Measurements from ENCODE around the gene TTBK1. TPM values are rescaled to one million over a fixed set of nuclear protein-coding genes. Genes with fewer than 3 reads are reported as not detected.

Gene TTBK1
- total RNA-seq, 2 experiments from 2014 or later, result 0.30 to 0.40 TPM

- Mint-ChIP-seq H3K36me3 (ENCODE audit: low read depth) (no peaks in the 10 kb centered on the region), H3K27ac (no peak overlapping the region), H3K4me1 (no peaks in the 10 kb centered on the region), H3K9me3 (ENCODE audit: low read depth) (no peaks in the 10 kb centered on the region), H3K4me3 (no peak overlapping the region), H3K27me3 (peaks cover 20% of the 10 kb centered on the region)
- DNase-seq (no peak), ATAC-seq (no peak)
- intact Hi-C loops (cut with DNase I, micrococcal nuclease), result no loop called here
- POLR2A ChIA-PET, result interaction anchor here (0.5 kb wide), 1 partner anchor 849 kb away, joined by 5 read pairs; no protein-coding TSS in a partner anchor
- CTCF ChIA-PET, result interaction anchor here (0.5 kb wide), 1 partner anchor 10 kb away, joined by 3 read pairs; no protein-coding TSS in a partner anchor
These were observed 39.6 kb downstream of the TTBK1 start for GRCh38 chr6:43282636-43283513.

- Mint-ChIP-seq H3K4me3 (no peak overlapping the region), H3K4me1 (no peaks in the 10 kb centered on the region), H3K36me3 (ENCODE audit: low read depth) (no peaks in the 10 kb centered on the region), H3K27me3 (peaks cover 20% of the 10 kb centered on the region), H3K27ac (no peak overlapping the region), H3K9me3 (ENCODE audit: low read depth) (no peaks in the 10 kb centered on the region)
- intact Hi-C loops (cut with DNase I, micrococcal nuclease), result no loop called here
- ChIA-PET POLR2A (no interaction called here), CTCF (no interaction called here)
- ATAC-seq (no peak), DNase-seq (no peak)
These were observed 40.2 kb downstream of the TTBK1 start for GRCh38 chr6:43283514-43283901.

- no peaks in the 10 kb centered on the region for H3K9me3 Mint-ChIP-seq (ENCODE audit: low read depth)
- no peak overlapping the region for H3K27ac Mint-ChIP-seq
- no peaks in the 10 kb centered on the region for H3K4me1 Mint-ChIP-seq
- no peak for DNase-seq
- H3K36me3 Mint-ChIP-seq (ENCODE audit: low read depth), result no peaks in the 10 kb centered on the region
- POLR2A ChIA-PET, result no interaction called here
- CTCF ChIA-PET, result no interaction called here
- intact Hi-C loops (cut with DNase I, micrococcal nuclease), result no loop called here
- no peak overlapping the region for H3K4me3 Mint-ChIP-seq
- ATAC-seq, result no peak
- H3K27me3 Mint-ChIP-seq, result peaks cover 20% of the 10 kb centered on the region
These were observed 40.6 kb downstream of the TTBK1 start for GRCh38 chr6:43283905-43284304.

GRCh38 chr6:43284991-43285781, 41.9 kb downstream of the TTBK1 start:
- ChIA-PET CTCF (no interaction called here), POLR2A (no interaction called here)
- H3K27ac Mint-ChIP-seq, result no peak overlapping the region
- H3K27me3 Mint-ChIP-seq, result peaks cover 20% of the 10 kb centered on the region
- intact Hi-C loops (cut with DNase I, micrococcal nuclease), result no loop called here
- H3K9me3 Mint-ChIP-seq (ENCODE audit: low read depth), result no peaks in the 10 kb centered on the region
- ATAC-seq (no peak), DNase-seq (no peak)
- no peak overlapping the region for H3K4me3 Mint-ChIP-seq
- no peaks in the 10 kb centered on the region for H3K36me3 Mint-ChIP-seq (ENCODE audit: low read depth)
- no peaks in the 10 kb centered on the region for H3K4me1 Mint-ChIP-seq

- DNase-seq (no peak), ATAC-seq (no peak)
- Mint-ChIP-seq H3K4me1 (no peaks in the 10 kb centered on the region), H3K27ac (no peak overlapping the region), H3K36me3 (ENCODE audit: low read depth) (no peaks in the 10 kb centered on the region), H3K27me3 (peaks cover 20% of the 10 kb centered on the region), H3K4me3 (no peak overlapping the region), H3K9me3 (ENCODE audit: low read depth) (no peaks in the 10 kb centered on the region)
- CTCF ChIA-PET, result no interaction called here
- POLR2A ChIA-PET, result no interaction called here
- intact Hi-C loops (cut with DNase I, micrococcal nuclease), result no loop called here
These were observed 42.6 kb downstream of the TTBK1 start for GRCh38 chr6:43285832-43286231.

GRCh38 chr6:43286456-43286979, 43.2 kb downstream of the TTBK1 start:
- H3K4me3 Mint-ChIP-seq, result no peak overlapping the region
- intact Hi-C loops (cut with DNase I, micrococcal nuclease), result no loop called here

GRCh38 chr6:43286980-43287716, 43.9 kb downstream of the TTBK1 start:
- H3K36me3 Mint-ChIP-seq (ENCODE audit: low read depth), result no peaks in the 10 kb centered on the region
- ATAC-seq, result no peak
- POLR2A ChIA-PET, result no interaction called here
- intact Hi-C loops (cut with DNase I, micrococcal nuclease), result no loop called here
- CTCF ChIA-PET, result interaction anchor here (1.8 kb wide), 1 partner anchor 22 kb away, joined by 7 read pairs; the partner anchor contains the start of gene CRIP3
- peaks cover 18% of the 10 kb centered on the region for H3K27me3 Mint-ChIP-seq
- no peak overlapping the region for H3K27ac Mint-ChIP-seq
- no peaks in the 10 kb centered on the region for H3K4me1 Mint-ChIP-seq
- DNase-seq, result no peak
- no peak overlapping the region for H3K4me3 Mint-ChIP-seq
- H3K9me3 Mint-ChIP-seq (ENCODE audit: low read depth), result no peaks in the 10 kb centered on the region

More at GRCh38 chr6:43286456-43286979, 43.2 kb downstream of the TTBK1 start:
- H3K9me3 Mint-ChIP-seq (ENCODE audit: low read depth), result no peaks in the 10 kb centered on the region
- no peaks in the 10 kb centered on the region for H3K4me1 Mint-ChIP-seq
- no peaks in the 10 kb centered on the region for H3K36me3 Mint-ChIP-seq (ENCODE audit: low read depth)
- POLR2A ChIA-PET, result no interaction called here
- CTCF ChIA-PET, result interaction anchor here (1.8 kb wide), 1 partner anchor 22 kb away, joined by 7 read pairs; the partner anchor contains the start of gene CRIP3
- H3K27me3 Mint-ChIP-seq, result peaks cover 18% of the 10 kb centered on the region
- no peak overlapping the region for H3K27ac Mint-ChIP-seq
- DNase-seq (no peak), ATAC-seq (no peak)

- ChIA-PET CTCF (interaction anchor here (1.8 kb wide), 1 partner anchor 21 kb away, joined by 7 read pairs; the partner anchor contains the start of gene CRIP3), POLR2A (no interaction called here)
- intact Hi-C loops (cut with DNase I, micrococcal nuclease), result no loop called here
- Mint-ChIP-seq H3K4me3 (no peak overlapping the region), H3K27me3 (peaks cover 16% of the 10 kb centered on the region), H3K36me3 (ENCODE audit: low read depth) (no peaks in the 10 kb centered on the region), H3K4me1 (no peaks in the 10 kb centered on the region), H3K9me3 (ENCODE audit: low read depth) (no peaks in the 10 kb centered on the region), H3K27ac (no peak overlapping the region)
- DNase-seq (no peak), ATAC-seq (no peak)
These were observed 44.7 kb downstream of the TTBK1 start for GRCh38 chr6:43287717-43288679.

- H3K4me1 Mint-ChIP-seq, result no peaks in the 10 kb centered on the region
- H3K9me3 Mint-ChIP-seq (ENCODE audit: low read depth), result no peaks in the 10 kb centered on the region
- peaks cover 11% of the 10 kb centered on the region for H3K27me3 Mint-ChIP-seq
- H3K36me3 Mint-ChIP-seq (ENCODE audit: low read depth), result no peaks in the 10 kb centered on the region
- POLR2A ChIA-PET, result no interaction called here
- CTCF ChIA-PET, result interaction anchor here (1.8 kb wide), 1 partner anchor 18 kb away, joined by 5 read pairs; the partner anchor contains the start of gene CRIP3
- H3K4me3 Mint-ChIP-seq, result no peak overlapping the region
- intact Hi-C loops (cut with DNase I, micrococcal nuclease), result no loop called here
- DNase-seq (no peak), ATAC-seq (no peak)
- no peak overlapping the region for H3K27ac Mint-ChIP-seq
These were observed 47.1 kb downstream of the TTBK1 start for GRCh38 chr6:43290339-43290904.

- CTCF ChIA-PET, result interaction anchor here (0.7 to 1.8 kb wide), 2 partner anchors 17 to 18 kb away, joined by 3 to 5 read pairs; partner anchors contain the start of gene CRIP3
- no peak for ATAC-seq
- peaks cover 6% of the 10 kb centered on the region for H3K27me3 Mint-ChIP-seq
- H3K4me1 Mint-ChIP-seq, result no peaks in the 10 kb centered on the region
- H3K9me3 Mint-ChIP-seq (ENCODE audit: low read depth), result no peaks in the 10 kb centered on the region
- no peak overlapping the region for H3K4me3 Mint-ChIP-seq
- no peak for DNase-seq
- H3K36me3 Mint-ChIP-seq (ENCODE audit: low read depth), result no peaks in the 10 kb centered on the region
- POLR2A ChIA-PET, result no interaction called here
- intact Hi-C loops (cut with DNase I, micrococcal nuclease), result no loop called here
- no peak overlapping the region for H3K27ac Mint-ChIP-seq
These were observed 47.6 kb downstream of the TTBK1 start for GRCh38 chr6:43290905-43291355.

All from activated CD4-positive, alpha-beta T cell treated with anti-CD3 and anti-CD28 coated beads for 36 hours (primary cell).